ENCODE results near the gene AGAP2.

AGAP2 gene

DNA sequence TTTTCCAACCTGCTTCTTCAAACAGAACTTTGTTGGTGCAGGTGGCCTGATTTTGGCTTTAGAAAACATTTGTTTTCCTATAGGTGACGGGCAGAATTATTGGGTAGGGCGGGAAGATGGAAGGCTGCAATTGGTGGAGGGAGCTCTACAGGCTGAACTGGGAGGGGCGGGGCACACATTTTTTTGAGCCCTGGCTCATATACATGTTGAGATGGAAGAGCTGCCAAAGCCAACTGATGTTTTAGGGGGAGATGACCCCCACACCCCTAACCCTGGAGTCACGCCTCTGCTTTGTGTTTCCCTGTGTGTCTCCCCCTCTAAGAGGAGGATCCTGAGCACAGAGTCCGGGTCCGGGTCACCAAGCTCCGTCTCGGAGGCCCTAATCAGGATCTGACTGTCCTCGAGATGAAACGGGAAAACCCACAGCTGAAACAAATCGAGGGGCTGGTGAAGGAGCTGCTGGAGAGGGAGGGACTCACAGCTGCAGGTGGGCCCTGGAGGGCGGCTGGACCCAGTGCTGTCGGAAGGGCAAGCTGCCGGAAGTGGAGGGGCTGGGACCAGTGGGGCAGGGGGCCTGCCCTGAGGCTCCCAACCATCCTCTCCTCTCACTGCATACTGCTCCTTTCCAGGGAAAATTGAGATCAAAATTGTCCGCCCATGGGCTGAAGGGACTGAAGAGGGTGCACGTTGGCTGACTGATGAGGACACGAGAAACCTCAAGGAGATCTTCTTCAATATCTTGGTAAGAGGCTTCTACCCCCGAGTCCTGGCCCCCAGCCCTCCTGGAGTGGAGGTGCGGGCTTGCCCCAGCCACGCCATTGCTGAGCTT lies 18.6 kb downstream of the AGAP2 start:
- H2AK5ac ChIP-seq (ENCODE audit: low read depth, low read length) = no peak overlapping the region
- WGBS, 2 donors (ENCODE audit: extremely low coverage in 2 of 2, insufficient read length in 2 of 2, insufficient replicate concordance in 1 of 2) = no CpG with 5 or more reads among the region's 20 CpGs
- H3K4ac ChIP-seq (ENCODE audit: low read length) = no peak overlapping the region
- DNase-seq (ENCODE audit: low spot score) = no peak
- no peak overlapping the region for H2AFZ ChIP-seq (ENCODE audit: low read length)
- H3K36me3 ChIP-seq (replicated peaks in 1 of 2; ENCODE audit: control insufficient read depth in 2 of 2, insufficient read depth in 2 of 2, low read length in 2 of 2) = peaks cover 22 to 67% of the 10 kb centered on the region in 2 donors
- H3K4me2 ChIP-seq (ENCODE audit: insufficient read depth, low read length, poor library complexity, severe bottlenecking) = no peak overlapping the region
- no peak overlapping the region for H4K8ac ChIP-seq (ENCODE audit: low read depth, low read length)
- H2BK15ac ChIP-seq (ENCODE audit: low read length) = no peak overlapping the region
- no peak overlapping the region for H3K18ac ChIP-seq (ENCODE audit: low read length)
- H2BK120ac ChIP-seq (ENCODE audit: low read depth, low read length) = no peak overlapping the region
- no peak overlapping the region for H3K14ac ChIP-seq (ENCODE audit: low read length)
- H4K91ac ChIP-seq (ENCODE audit: low read depth, low read length, poor library complexity) = no peak overlapping the region
- H3K27me3 ChIP-seq (ENCODE audit: control insufficient read depth in 3 of 3, insufficient read depth in 3 of 3, low read depth in 1 of 3, low read length in 3 of 3) = peaks cover 0 to 12% (median 0%) of the 10 kb centered on the region in 3 experiments
- H3K4me3 ChIP-seq (ENCODE audit: low read length in 2 of 2) = no peak overlapping the region
- H3K79me1 ChIP-seq (ENCODE audit: low read depth, low read length) = no peaks in the 10 kb centered on the region
- no peak overlapping the region for H3K23ac ChIP-seq (ENCODE audit: low read depth, low read length, poor library complexity)
- no peak overlapping the region for H2BK12ac ChIP-seq (ENCODE audit: low read length)
- H3K9ac ChIP-seq (ENCODE audit: low read depth, low read length, poor library complexity) = no peak overlapping the region
- H3K9me3 ChIP-seq (replicated peaks in 1 of 2; ENCODE audit: control insufficient read depth in 2 of 2, insufficient read depth in 1 of 2, low read depth in 1 of 2, low read length in 2 of 2) = no peaks in the 10 kb centered on the region
- no peaks in the 10 kb centered on the region for H3K4me1 ChIP-seq (ENCODE audit: control insufficient read depth in 2 of 2, insufficient read depth in 1 of 2, low read depth in 1 of 2, low read length in 2 of 2)
- H2BK5ac ChIP-seq (ENCODE audit: low read length) = no peak overlapping the region
- H3K27ac ChIP-seq (replicated peaks; ENCODE audit: low read length) = no peak overlapping the region

DNA sequence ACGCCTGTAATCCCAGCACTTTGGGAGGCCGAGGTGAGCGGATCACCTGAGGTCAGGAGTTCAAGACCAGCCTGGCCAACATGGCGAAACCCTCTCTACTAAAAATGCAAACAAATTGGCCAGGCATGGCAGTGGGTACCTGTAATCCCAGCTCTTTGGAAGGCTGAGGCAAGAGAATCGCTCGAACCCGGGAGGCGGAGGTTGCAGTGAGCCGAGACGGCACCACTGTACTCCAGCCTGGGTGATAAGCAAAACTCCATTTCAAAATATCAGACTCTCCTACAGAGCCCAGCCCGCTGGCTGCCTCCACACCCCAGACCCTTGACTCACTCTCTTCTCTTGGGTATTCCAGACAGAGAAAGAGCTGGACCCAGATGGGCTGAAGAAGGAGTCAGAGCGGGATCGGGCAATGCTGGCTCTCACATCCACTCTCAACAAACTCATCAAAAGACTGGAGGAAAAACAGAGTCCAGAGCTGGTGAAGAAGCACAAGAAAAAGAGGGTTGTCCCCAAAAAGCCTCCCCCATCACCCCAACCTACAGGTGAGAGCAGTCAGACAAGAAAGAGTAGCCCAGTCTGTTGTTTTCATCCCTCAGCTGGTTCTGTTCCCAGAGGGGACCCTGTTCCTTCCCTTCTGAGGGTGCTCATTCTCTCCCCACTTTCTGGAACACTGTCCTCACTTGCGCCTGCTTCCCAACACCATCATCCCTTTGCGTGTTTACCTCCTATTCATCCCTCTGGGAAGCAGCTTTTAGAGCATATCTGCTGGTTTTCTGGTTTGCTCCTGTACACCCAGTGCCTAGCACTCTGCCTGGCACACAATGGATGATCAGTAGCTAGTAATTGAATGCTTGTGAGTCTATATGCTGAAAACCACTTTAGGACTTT lies 19.7 kb downstream of the AGAP2 start:
- no peaks in the 10 kb centered on the region for H3K9me3 ChIP-seq (replicated peaks in 1 of 2; ENCODE audit: control insufficient read depth in 2 of 2, insufficient read depth in 1 of 2, low read depth in 1 of 2, low read length in 2 of 2)
- no peak overlapping the region for H2BK15ac ChIP-seq (ENCODE audit: low read length)
- H3K23ac ChIP-seq (ENCODE audit: low read depth, low read length, poor library complexity) = no peak overlapping the region
- H3K36me3 ChIP-seq (replicated peaks in 1 of 2; ENCODE audit: control insufficient read depth in 2 of 2, insufficient read depth in 2 of 2, low read length in 2 of 2) = peaks cover 22 to 74% of the 10 kb centered on the region in 2 donors
- H3K79me1 ChIP-seq (ENCODE audit: low read depth, low read length) = no peaks in the 10 kb centered on the region
- H2BK120ac ChIP-seq (ENCODE audit: low read depth, low read length) = no peak overlapping the region
- no peak overlapping the region for H3K4me2 ChIP-seq (ENCODE audit: insufficient read depth, low read length, poor library complexity, severe bottlenecking)
- no CpG with 5 or more reads among the region's 15 CpGs for WGBS, 2 donors (ENCODE audit: extremely low coverage in 2 of 2, insufficient read length in 2 of 2, insufficient replicate concordance in 1 of 2)
- H4K91ac ChIP-seq (ENCODE audit: low read depth, low read length, poor library complexity) = no peak overlapping the region
- H3K4ac ChIP-seq (ENCODE audit: low read length) = no peak overlapping the region
- no peak overlapping the region for H2BK12ac ChIP-seq (ENCODE audit: low read length)
- no peak overlapping the region for H4K8ac ChIP-seq (ENCODE audit: low read depth, low read length)
- DNase-seq (ENCODE audit: low spot score) = no peak
- no peak overlapping the region for H2AFZ ChIP-seq (ENCODE audit: low read length)
- H3K14ac ChIP-seq (ENCODE audit: low read length) = no peak overlapping the region
- no peak overlapping the region for H3K4me3 ChIP-seq (ENCODE audit: low read length in 2 of 2)
- no peaks in the 10 kb centered on the region for H3K4me1 ChIP-seq (ENCODE audit: control insufficient read depth in 2 of 2, insufficient read depth in 1 of 2, low read depth in 1 of 2, low read length in 2 of 2)
- no peak overlapping the region for H3K9ac ChIP-seq (ENCODE audit: low read depth, low read length, poor library complexity)
- no peak overlapping the region for H2AK5ac ChIP-seq (ENCODE audit: low read depth, low read length)
- H3K27me3 ChIP-seq (ENCODE audit: control insufficient read depth in 3 of 3, insufficient read depth in 3 of 3, low read depth in 1 of 3, low read length in 3 of 3) = peaks cover 0 to 2% (median 0%) of the 10 kb centered on the region in 3 experiments
- no peak overlapping the region for H3K27ac ChIP-seq (replicated peaks; ENCODE audit: low read length)
- H3K18ac ChIP-seq (ENCODE audit: low read length) = no peak overlapping the region
- H2BK5ac ChIP-seq (ENCODE audit: low read length) = no peak overlapping the region

DNA sequence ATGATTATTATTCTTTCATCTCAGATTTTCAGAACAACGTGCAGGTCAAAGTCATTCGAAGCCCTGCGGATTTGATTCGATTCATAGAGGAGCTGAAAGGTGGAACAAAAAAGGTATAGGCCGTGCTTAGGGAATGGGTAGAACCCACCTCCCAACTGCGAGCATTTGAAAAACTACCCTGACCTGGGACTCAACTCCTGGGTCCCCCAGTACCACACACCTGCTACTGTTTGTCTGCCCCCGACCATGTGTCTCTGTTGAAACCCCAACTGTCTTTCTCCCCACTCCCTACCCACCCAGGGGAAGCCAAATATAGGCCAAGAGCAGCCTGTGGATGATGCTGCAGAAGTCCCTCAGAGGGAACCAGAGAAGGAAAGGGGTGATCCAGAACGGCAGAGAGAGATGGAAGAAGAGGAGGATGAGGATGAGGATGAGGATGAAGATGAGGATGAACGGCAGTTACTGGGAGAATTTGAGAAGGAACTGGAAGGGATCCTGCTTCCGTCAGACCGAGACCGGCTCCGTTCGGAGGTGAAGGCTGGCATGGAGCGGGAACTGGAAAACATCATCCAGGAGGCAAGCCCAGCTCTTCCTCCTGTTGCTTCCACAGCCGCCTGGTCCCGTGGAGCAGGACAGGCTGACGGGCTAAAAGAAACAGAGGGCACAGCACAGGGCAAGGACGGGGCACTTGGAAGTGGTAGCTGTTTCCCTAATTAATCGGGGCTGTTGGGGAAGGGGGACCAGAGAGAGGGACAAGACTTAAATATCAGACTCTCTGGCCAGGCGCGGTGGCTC lies 20.5 kb downstream of the AGAP2 start:
- H3K79me1 ChIP-seq (ENCODE audit: low read depth, low read length) = no peaks in the 10 kb centered on the region
- no peak overlapping the region for H4K8ac ChIP-seq (ENCODE audit: low read depth, low read length)
- H3K14ac ChIP-seq (ENCODE audit: low read length) = no peak overlapping the region
- H3K9ac ChIP-seq (ENCODE audit: low read depth, low read length, poor library complexity) = no peak overlapping the region
- H2BK12ac ChIP-seq (ENCODE audit: low read length) = no peak overlapping the region
- no peak overlapping the region for H2BK15ac ChIP-seq (ENCODE audit: low read length)
- no peaks in the 10 kb centered on the region for H3K27me3 ChIP-seq (ENCODE audit: control insufficient read depth in 3 of 3, insufficient read depth in 3 of 3, low read depth in 1 of 3, low read length in 3 of 3)
- no peaks in the 10 kb centered on the region for H3K4me1 ChIP-seq (ENCODE audit: control insufficient read depth in 2 of 2, insufficient read depth in 1 of 2, low read depth in 1 of 2, low read length in 2 of 2)
- WGBS, 2 donors (ENCODE audit: extremely low coverage in 2 of 2, insufficient read length in 2 of 2, insufficient replicate concordance in 1 of 2) = 100% methylated on average over 1 of the region's 22 CpGs; no CpG with 5 or more reads in 1 of the 2 donors
- no peak overlapping the region for H3K23ac ChIP-seq (ENCODE audit: low read depth, low read length, poor library complexity)
- no peak overlapping the region for H4K91ac ChIP-seq (ENCODE audit: low read depth, low read length, poor library complexity)
- no peak overlapping the region for H2BK5ac ChIP-seq (ENCODE audit: low read length)
- H3K36me3 ChIP-seq (replicated peaks in 1 of 2; ENCODE audit: control insufficient read depth in 2 of 2, insufficient read depth in 2 of 2, low read length in 2 of 2) = peaks cover 22 to 74% of the 10 kb centered on the region in 2 donors
- peak overlapping the region in 1 of 2 donors; percentile 10 for H3K4me3 ChIP-seq (ENCODE audit: low read length in 2 of 2)
- no peak overlapping the region for H3K18ac ChIP-seq (ENCODE audit: low read length)
- H2BK120ac ChIP-seq (ENCODE audit: low read depth, low read length) = no peak overlapping the region
- no peak for DNase-seq (ENCODE audit: low spot score)
- no peak overlapping the region for H3K4ac ChIP-seq (ENCODE audit: low read length)
- no peak overlapping the region for H3K27ac ChIP-seq (replicated peaks; ENCODE audit: low read length)
- no peak overlapping the region for H3K4me2 ChIP-seq (ENCODE audit: insufficient read depth, low read length, poor library complexity, severe bottlenecking)
- no peak overlapping the region for H2AK5ac ChIP-seq (ENCODE audit: low read depth, low read length)
- no peaks in the 10 kb centered on the region for H3K9me3 ChIP-seq (replicated peaks in 1 of 2; ENCODE audit: control insufficient read depth in 2 of 2, insufficient read depth in 1 of 2, low read depth in 1 of 2, low read length in 2 of 2)
- H2AFZ ChIP-seq (ENCODE audit: low read length) = no peak overlapping the region
